Testis (tissue), 3 donors: ENCODE data around the gene TCP11L1. TPM values are rescaled to one million over a fixed set of nuclear protein-coding genes. Genes with fewer than 3 reads are reported as not detected.

Source experiments
- DNase-seq: peaks from one replicate; pipeline ENCODE4 v3.0.0-alpha.2; 2019
- H3K27ac ChIP-seq, 2 donors: fragments of 200-600 bp; sonication (generic); one replicate each; pipeline ENCODE4 v1.5.1; 2019
- H3K27me3 ChIP-seq: fragments of 200-600 bp; sonication (generic); one replicate; pipeline ENCODE4 v1.5.1; 2019
- H3K36me3 ChIP-seq: fragments of 200-600 bp; sonication (generic); one replicate; pipeline ENCODE4 v1.5.1; 2017; ENCODE audit warnings: low read depth; ENCODE audit errors: missing control alignments
- H3K4me1 ChIP-seq: fragments of 200-600 bp; sonication (generic); one replicate; pipeline ENCODE4 v1.5.1; 2019
- H3K4me3 ChIP-seq, 2 donors: fragments of 200-600 bp; sonication (generic); one replicate each; pipeline ENCODE4 v1.5.1; 2017 to 2019
- H3K9me3 ChIP-seq: fragments of 200-600 bp; sonication (generic); one replicate; pipeline ENCODE4 v1.5.1; 2017
- POLR2A ChIP-seq: fragments of 450-650 bp; IDR thresholded peaks from one replicate; pipeline ENCODE4 v1.6.1; 2017; ENCODE audit warnings: antibody characterized with exemption, mild to moderate bottlenecking, moderate library complexity
- whole genome bisulfite sequencing, 2 donors: methylation state at CpG; one replicate each; pipeline ENCODE4 v1.1.5; 2018; 5-methylcytosine and 5-hydroxymethylcytosine counted together
- intact Hi-C: fragments of 100-400 bp; cut with DNase I; formaldehyde crosslinking; loops from one replicate; pipeline ENCODE4 v1.15.1; 2023; ENCODE audit warnings: low total_unique reads
- polyA plus RNA-seq: library from polyadenylated mRNA; stranded (reverse); fragments of 350-450 nt; fragmentation: Illumina TruSeq; extraction: RNeasy Lipid Tissue Mini Kit (QIAGEN cat#74804); gene quantifications from one replicate; pipeline ENCODE4 v1.2.3, GENCODE V29; 2014; ENCODE audit warnings: low read depth, low replicate concordance; ENCODE audit not compliant: insufficient read depth
- total RNA-seq, 2 donors: library from RNA; depleted of rRNA; stranded (reverse); fragments of >200 nt; gene quantifications; one replicate each; pipeline ENCODE4 v1.2.3, GENCODE V29; 2016
- TF ChIP-seq, protein P1 (sequence below), 3 experiments: fragments of 450-650 bp in 2 of 3; fragments of 200-600 bp in 1 of 3; sonication (generic) in 1 of 3; IDR thresholded peaks; one replicate each; pipeline ENCODE4 v1.5.1; 2016 to 2019; ENCODE audit warnings: antibody characterized with exemption in 3 of 3, mild to moderate bottlenecking in 2 of 3, moderate library complexity in 1 of 3

TCP11L1 gene
- total and polyA plus RNA-seq, 3 donors from 2014 or later = 13.6 to 31.9 (median 26.6) TPM

DNA sequence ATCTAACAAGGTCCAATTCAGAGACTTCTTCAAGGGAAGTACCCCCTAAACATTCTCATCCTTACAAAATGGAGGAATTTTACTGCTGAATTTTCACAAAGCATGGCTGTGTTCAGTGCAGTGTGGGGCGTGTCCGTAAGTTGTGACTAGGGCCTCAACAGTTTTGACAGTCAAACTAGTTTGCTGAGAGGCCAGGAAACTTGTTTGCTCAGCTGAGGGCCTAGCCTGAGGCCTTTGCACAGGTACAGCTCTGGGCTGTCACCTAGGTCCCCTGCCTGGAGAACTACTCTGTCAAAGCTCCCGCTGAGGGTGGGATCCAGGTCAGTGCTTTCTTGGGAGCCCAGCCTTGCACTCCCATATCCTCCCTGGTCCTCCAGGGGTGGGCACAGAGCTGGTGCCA, 27.9 kb downstream of the TCP11L1 start:
- no peaks in the 10 kb centered on the region for H3K9me3 ChIP-seq
- H3K4me1 ChIP-seq = no peaks in the 10 kb centered on the region
- H3K27ac ChIP-seq = no peak overlapping the region
- TF ChIP-seq POLR2A = no peak
- TF ChIP-seq, protein P1, sequence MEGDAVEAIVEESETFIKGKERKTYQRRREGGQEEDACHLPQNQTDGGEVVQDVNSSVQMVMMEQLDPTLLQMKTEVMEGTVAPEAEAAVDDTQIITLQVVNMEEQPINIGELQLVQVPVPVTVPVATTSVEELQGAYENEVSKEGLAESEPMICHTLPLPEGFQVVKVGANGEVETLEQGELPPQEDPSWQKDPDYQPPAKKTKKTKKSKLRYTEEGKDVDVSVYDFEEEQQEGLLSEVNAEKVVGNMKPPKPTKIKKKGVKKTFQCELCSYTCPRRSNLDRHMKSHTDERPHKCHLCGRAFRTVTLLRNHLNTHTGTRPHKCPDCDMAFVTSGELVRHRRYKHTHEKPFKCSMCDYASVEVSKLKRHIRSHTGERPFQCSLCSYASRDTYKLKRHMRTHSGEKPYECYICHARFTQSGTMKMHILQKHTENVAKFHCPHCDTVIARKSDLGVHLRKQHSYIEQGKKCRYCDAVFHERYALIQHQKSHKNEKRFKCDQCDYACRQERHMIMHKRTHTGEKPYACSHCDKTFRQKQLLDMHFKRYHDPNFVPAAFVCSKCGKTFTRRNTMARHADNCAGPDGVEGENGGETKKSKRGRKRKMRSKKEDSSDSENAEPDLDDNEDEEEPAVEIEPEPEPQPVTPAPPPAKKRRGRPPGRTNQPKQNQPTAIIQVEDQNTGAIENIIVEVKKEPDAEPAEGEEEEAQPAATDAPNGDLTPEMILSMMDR (IDR thresholded peaks at IDR 0.05) = no peak
- DNase-seq = no peak
- intact Hi-C loops = loop anchor here (10.0 kb wide), 1 partner anchor 112 kb away; no protein-coding TSS in a partner anchor
- H3K36me3 ChIP-seq = no peaks in the 10 kb centered on the region
- H3K27me3 ChIP-seq = no peaks in the 10 kb centered on the region
- WGBS, 2 donors = 96 to 97% methylated on average over 2 to 3 of the region's 3 CpGs
- no peak overlapping the region for H3K4me3 ChIP-seq

DNA sequence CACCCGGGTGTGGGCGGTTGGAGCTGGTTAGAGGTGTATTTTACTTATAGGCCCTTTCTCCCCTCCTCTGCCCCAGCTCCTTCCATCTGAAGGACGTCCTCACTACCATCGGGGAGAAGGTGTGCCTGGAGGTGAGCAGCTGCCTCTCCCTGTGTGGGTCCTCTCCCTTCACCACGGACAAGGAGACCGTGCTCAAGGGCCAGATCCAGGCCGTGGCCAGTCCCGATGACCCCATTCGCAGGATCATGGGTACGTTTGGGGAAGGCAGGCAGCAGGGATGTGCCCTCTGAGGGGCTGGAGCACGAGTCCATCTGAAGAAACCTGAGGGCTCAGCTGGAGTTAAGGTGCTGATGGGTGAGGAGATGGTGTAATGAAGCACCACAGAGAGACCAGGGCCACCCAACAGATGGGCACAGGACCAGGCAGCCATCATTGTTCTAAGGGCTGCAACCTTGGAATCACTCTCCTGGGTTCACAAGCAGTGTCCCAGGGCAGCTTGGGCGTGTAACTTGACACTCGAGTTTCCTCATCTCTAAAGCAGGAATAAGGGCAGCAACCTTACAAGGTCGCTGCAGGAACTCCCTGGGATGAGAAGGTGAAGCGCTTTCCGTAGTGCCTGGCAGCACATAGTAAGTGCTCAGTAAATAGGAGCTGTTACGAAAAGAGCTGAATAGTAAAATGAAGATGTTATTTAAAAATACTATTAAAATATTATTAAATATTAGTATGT, 29.4 kb downstream of the TCP11L1 start:
- Histone ChIP-seq H3K4me3 (no peak overlapping the region), H3K4me1 (no peaks in the 10 kb centered on the region), H3K9me3 (no peaks in the 10 kb centered on the region), H3K27ac (no peak overlapping the region), H3K36me3 (no peaks in the 10 kb centered on the region), H3K27me3 (no peaks in the 10 kb centered on the region)
- TF ChIP-seq POLR2A = no peak
- TF ChIP-seq, protein P1 (IDR thresholded peaks at IDR 0.05) = no peak
- intact Hi-C loops = loop anchor here (10.0 kb wide), 1 partner anchor 114 kb away; no protein-coding TSS in a partner anchor
- 92 to 95% methylated on average over 16 to 17 of the region's 17 CpGs for WGBS, 2 donors
- DNase-seq = no peak

DNA sequence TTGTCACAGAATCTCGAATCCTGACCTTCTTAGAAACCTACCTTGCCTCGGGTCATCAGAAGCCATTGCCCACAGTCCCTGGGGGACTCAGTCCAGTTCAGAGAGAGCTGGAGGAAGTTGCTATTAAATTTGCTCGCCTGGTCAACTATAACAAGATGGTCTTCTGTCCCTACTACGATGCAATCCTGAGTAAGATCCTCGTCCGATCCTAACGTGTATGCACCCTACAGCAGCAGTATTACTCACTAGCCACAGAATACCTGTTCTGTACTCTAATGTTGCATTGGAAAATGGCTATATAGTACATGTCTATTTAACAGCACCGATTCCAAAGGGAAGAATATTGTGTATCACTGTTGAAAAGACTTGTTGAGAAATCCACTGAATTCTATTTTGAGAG, 33.1 kb downstream of the TCP11L1 start:
- TF ChIP-seq, protein P1 (IDR thresholded peaks at IDR 0.05) = no peak
- no peak for TF ChIP-seq POLR2A
- 88 to 91% methylated on average over 8 of the region's 8 CpGs for WGBS, 2 donors
- no peak for DNase-seq
- H3K27me3 ChIP-seq = no peaks in the 10 kb centered on the region
- H3K27ac ChIP-seq = no peak overlapping the region
- no peaks in the 10 kb centered on the region for H3K4me1 ChIP-seq
- intact Hi-C loops = no loop called here
- H3K9me3 ChIP-seq = no peaks in the 10 kb centered on the region
- H3K4me3 ChIP-seq = no peak overlapping the region
- no peaks in the 10 kb centered on the region for H3K36me3 ChIP-seq

DNA sequence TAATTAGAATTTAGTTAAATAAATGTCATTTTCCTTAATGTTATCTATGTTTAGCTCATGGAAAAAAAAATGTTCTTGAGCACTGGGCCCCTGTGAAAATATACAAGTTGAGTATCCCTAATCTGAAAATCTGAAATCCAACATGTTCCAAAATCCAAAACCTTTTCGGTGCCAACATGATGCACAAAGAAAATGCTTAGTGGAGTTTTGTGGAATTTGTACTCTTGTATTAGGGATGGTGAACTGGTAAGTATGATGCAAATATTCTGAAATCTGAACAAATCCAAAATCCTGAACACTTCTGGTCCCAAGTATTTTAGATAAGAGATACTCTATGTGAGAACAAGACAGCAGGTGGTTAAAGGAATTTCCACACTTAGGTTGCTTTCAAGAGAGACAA, 44.5 kb downstream of the TCP11L1 start:
- 89 to 92% methylated on average over 1 of the region's 1 CpG for WGBS, 2 donors
- H3K27me3 ChIP-seq = no peaks in the 10 kb centered on the region
- no peak for DNase-seq
- no peaks in the 10 kb centered on the region for H3K9me3 ChIP-seq
- H3K27ac ChIP-seq = no peak overlapping the region
- intact Hi-C loops = no loop called here
- TF ChIP-seq, protein P1 (IDR thresholded peaks at IDR 0.05) = no peak
- no peak for TF ChIP-seq POLR2A
- no peaks in the 10 kb centered on the region for H3K36me3 ChIP-seq
- H3K4me3 ChIP-seq = no peak overlapping the region
- H3K4me1 ChIP-seq = no peaks in the 10 kb centered on the region

DNA sequence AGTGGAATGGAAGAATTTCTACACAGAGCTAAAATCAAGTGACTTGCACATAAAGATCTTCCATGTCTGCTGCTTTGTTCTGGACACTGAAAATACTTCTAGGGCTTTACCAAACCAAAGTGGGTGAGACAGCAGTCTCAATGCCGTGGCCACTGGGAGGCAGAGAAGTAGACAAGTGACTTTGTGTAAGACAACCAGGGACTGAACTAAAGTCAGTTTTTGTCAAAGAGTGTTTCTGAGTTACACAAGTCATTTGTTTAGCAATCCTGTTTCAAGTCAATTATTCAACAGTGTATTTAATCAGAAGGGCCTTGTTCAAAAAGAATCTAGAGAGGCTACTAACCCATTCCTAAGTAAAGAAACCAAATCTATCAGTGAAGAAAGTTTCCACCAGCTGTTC, 46.6 kb downstream of the TCP11L1 start:
- Histone ChIP-seq H3K4me3 (no peak overlapping the region), H3K4me1 (no peaks in the 10 kb centered on the region), H3K36me3 (no peaks in the 10 kb centered on the region), H3K9me3 (no peaks in the 10 kb centered on the region), H3K27ac (no peak overlapping the region), H3K27me3 (no peaks in the 10 kb centered on the region)
- DNase-seq = no peak
- TF ChIP-seq, protein P1 (IDR thresholded peaks at IDR 0.05) = no peak
- TF ChIP-seq POLR2A = no peak
- intact Hi-C loops = no loop called here
- WGBS, 2 donors = 83 to 92% methylated on average over 1 of the region's 1 CpG
